ENCODE results near the gene TLR10. TPM values are rescaled to one million over a fixed set of nuclear protein-coding genes. Genes with fewer than 3 reads are reported as not detected.
"Not testable (repeated sequence)": the region's sequence is repeated elsewhere in the genome, so short reads cannot be mapped to it uniquely, and the experiment has no call there.

TLR10 gene
- total RNA-seq, 2 experiments from 2014 or later, result 0.40 to 0.53 TPM

- H3K9me3 Mint-ChIP-seq, result no peaks in the 10 kb centered on the region
- no peak for DNase-seq
- H3K27ac Mint-ChIP-seq, result no peak overlapping the region
- H3K4me3 Mint-ChIP-seq, result no peak overlapping the region
- no peaks in the 10 kb centered on the region for H3K36me3 Mint-ChIP-seq (ENCODE audit: low read depth)
- ChIA-PET CTCF (interaction anchor here (0.6 to 1.2 kb wide), 2 partner anchors 19 to 40 kb away, joined by 3 read pairs; no protein-coding TSS in a partner anchor), POLR2A (no interaction called here)
- H3K4me1 Mint-ChIP-seq, result no peaks in the 10 kb centered on the region
- H3K27me3 Mint-ChIP-seq, result peaks cover 18% of the 10 kb centered on the region
These were observed 7.5 kb downstream of the TLR10 start for GRCh38 chr4:38775326-38775725.

GRCh38 chr4:38774181-38774955 lies 8.4 kb downstream of the TLR10 start:
- no peak for DNase-seq
- Mint-ChIP-seq H3K27ac (no peak overlapping the region), H3K36me3 (ENCODE audit: low read depth) (no peaks in the 10 kb centered on the region), H3K27me3 (peaks cover 21% of the 10 kb centered on the region), H3K4me1 (no peaks in the 10 kb centered on the region), H3K9me3 (no peaks in the 10 kb centered on the region), H3K4me3 (no peak overlapping the region)
- POLR2A ChIA-PET, result no interaction called here
- CTCF ChIA-PET, result interaction anchor here (0.7 to 1.6 kb wide), 3 partner anchors 14 to 86 kb away, joined by 3 read pairs; no protein-coding TSS in a partner anchor

- CTCF ChIA-PET, result interaction anchor here (1.9 to 4.0 kb wide), 3 partner anchors 11 to 91 kb away, joined by 7 to 20 read pairs (median 12); partner anchors contain the start of gene TLR10
- not testable (repeated sequence) for H3K36me3 Mint-ChIP-seq (ENCODE audit: low read depth)
These were observed 12.5 kb downstream of the TLR10 start for GRCh38 chr4:38770281-38770680.

GRCh38 chr4:38769857-38770256 lies 12.9 kb downstream of the TLR10 start:
- H3K9me3 Mint-ChIP-seq, result no peaks in the 10 kb centered on the region
- no peaks in the 10 kb centered on the region for H3K36me3 Mint-ChIP-seq (ENCODE audit: low read depth)
- POLR2A ChIA-PET, result no interaction called here
- H3K4me3 Mint-ChIP-seq, result no peak overlapping the region
- H3K4me1 Mint-ChIP-seq, result no peaks in the 10 kb centered on the region
- DNase-seq, result no peak
- H3K27me3 Mint-ChIP-seq, result peaks cover 20% of the 10 kb centered on the region
- no peak overlapping the region for H3K27ac Mint-ChIP-seq
- CTCF ChIA-PET, result interaction anchor here (1.9 to 4.0 kb wide), 3 partner anchors 10 to 91 kb away, joined by 7 to 20 read pairs (median 12); partner anchors contain the start of gene TLR10

More at GRCh38 chr4:38770281-38770680, 12.5 kb downstream of the TLR10 start:
- H3K4me3 Mint-ChIP-seq, H3K4me1 Mint-ChIP-seq, DNase-seq, POLR2A ChIA-PET, H3K9me3 Mint-ChIP-seq, H3K27ac Mint-ChIP-seq: not testable (repeated sequence)
- peaks cover 20% of the 10 kb centered on the region for H3K27me3 Mint-ChIP-seq

GRCh38 chr4:38769441-38769840 lies 13.3 kb downstream of the TLR10 start:
- no peak for DNase-seq
- no peaks in the 10 kb centered on the region for H3K36me3 Mint-ChIP-seq (ENCODE audit: low read depth)
- no peak overlapping the region for H3K27ac Mint-ChIP-seq
- ChIA-PET CTCF (interaction anchor here (1.9 to 4.0 kb wide), 2 partner anchors 10 to 13 kb away, joined by 12 to 20 read pairs; partner anchors contain the start of gene TLR10), POLR2A (no interaction called here)
- H3K4me3 Mint-ChIP-seq, result no peak overlapping the region
- no peaks in the 10 kb centered on the region for H3K4me1 Mint-ChIP-seq
- no peaks in the 10 kb centered on the region for H3K9me3 Mint-ChIP-seq
- peaks cover 20% of the 10 kb centered on the region for H3K27me3 Mint-ChIP-seq

GRCh38 chr4:38768968-38769394 lies 13.8 kb downstream of the TLR10 start:
- H3K27me3 Mint-ChIP-seq, result peaks cover 19% of the 10 kb centered on the region
- no peak overlapping the region for H3K27ac Mint-ChIP-seq
- H3K4me1 Mint-ChIP-seq, result no peaks in the 10 kb centered on the region
- DNase-seq, result no peak
- H3K9me3 Mint-ChIP-seq, result no peaks in the 10 kb centered on the region
- ChIA-PET POLR2A (no interaction called here), CTCF (interaction anchor here (0.8 to 4.0 kb wide), 2 partner anchors 10 to 13 kb away, joined by 3 to 20 read pairs; no protein-coding TSS in a partner anchor)
- H3K4me3 Mint-ChIP-seq, result no peak overlapping the region
- H3K36me3 Mint-ChIP-seq (ENCODE audit: low read depth), result no peaks in the 10 kb centered on the region

GRCh38 chr4:38766940-38767339 lies 15.8 kb downstream of the TLR10 start:
- POLR2A ChIA-PET; H3K4me1 Mint-ChIP-seq; H3K9me3 Mint-ChIP-seq; H3K4me3 Mint-ChIP-seq; H3K27ac Mint-ChIP-seq; CTCF ChIA-PET; H3K36me3 Mint-ChIP-seq (ENCODE audit: low read depth); DNase-seq: not testable (repeated sequence)
- H3K27me3 Mint-ChIP-seq, result peaks cover 11% of the 10 kb centered on the region

- DNase-seq, result no peak
- ChIA-PET POLR2A (no interaction called here), CTCF (interaction anchor here (0.9 to 1.9 kb wide), 3 partner anchors 17 to 128 kb away, joined by 3 to 11 read pairs (median 5); partner anchors contain the start of gene TLR10)
- H3K27ac Mint-ChIP-seq, result no peak overlapping the region
- no peak overlapping the region for H3K4me3 Mint-ChIP-seq
- peaks cover 18% of the 10 kb centered on the region for H3K4me1 Mint-ChIP-seq
- no peaks in the 10 kb centered on the region for H3K9me3 Mint-ChIP-seq
- no peaks in the 10 kb centered on the region for H3K36me3 Mint-ChIP-seq (ENCODE audit: low read depth)
- peaks cover 4% of the 10 kb centered on the region for H3K27me3 Mint-ChIP-seq
These were observed 17.4 kb downstream of the TLR10 start for GRCh38 chr4:38765382-38765781.

GRCh38 chr4:38764277-38764676 lies 18.5 kb downstream of the TLR10 start:
- Mint-ChIP-seq H3K4me1 (peaks cover 20% of the 10 kb centered on the region), H3K36me3 (ENCODE audit: low read depth) (no peaks in the 10 kb centered on the region), H3K4me3 (no peak overlapping the region), H3K27me3 (no peaks in the 10 kb centered on the region), H3K9me3 (no peaks in the 10 kb centered on the region), H3K27ac (no peak overlapping the region)
- ChIA-PET CTCF (interaction anchor here (0.9 to 1.9 kb wide), 3 partner anchors 18 to 97 kb away, joined by 3 to 11 read pairs (median 5); partner anchors contain the start of gene TLR10), POLR2A (no interaction called here)
- no peak for DNase-seq

- Mint-ChIP-seq H3K27ac (no peak overlapping the region), H3K27me3 (no peaks in the 10 kb centered on the region), H3K4me1 (peaks cover 21% of the 10 kb centered on the region), H3K36me3 (ENCODE audit: low read depth) (no peaks in the 10 kb centered on the region), H3K4me3 (no peak overlapping the region), H3K9me3 (no peaks in the 10 kb centered on the region)
- ChIA-PET POLR2A (no interaction called here), CTCF (interaction anchor here (1.2 to 5.8 kb wide), 5 partner anchors 19 to 371 kb away, joined by 4 to 74 read pairs (median 27); partner anchors contain the start of genes TLR1 and TLR10)
- no peak for DNase-seq
These were observed 20.2 kb downstream of the TLR10 start for GRCh38 chr4:38762560-38762959.

- no peak overlapping the region for H3K4me3 Mint-ChIP-seq
- ChIA-PET CTCF (interaction anchor here (0.6 to 6.8 kb wide), 36 partner anchors 10 to 709 kb away, joined by 3 to 80 read pairs (median 4); partner anchors contain the start of genes FAM114A1, TLR1, TLR10 and TLR6), POLR2A (interaction anchor here (1.3 to 2.4 kb wide), 3 partner anchors 22 to 96 kb away, joined by 3 to 14 read pairs (median 8); partner anchors contain the start of genes TLR1 and TLR6)
- H3K4me1 Mint-ChIP-seq, result peaks cover 21% of the 10 kb centered on the region
- no peaks in the 10 kb centered on the region for H3K9me3 Mint-ChIP-seq
- no peaks in the 10 kb centered on the region for H3K36me3 Mint-ChIP-seq (ENCODE audit: low read depth)
- no peak for DNase-seq
- no peak overlapping the region for H3K27ac Mint-ChIP-seq
- H3K27me3 Mint-ChIP-seq, result no peaks in the 10 kb centered on the region
These were observed 23.0 kb downstream of the TLR10 start for GRCh38 chr4:38759790-38760122.

GRCh38 chr4:38759113-38759789 lies 23.5 kb downstream of the TLR10 start:
- Mint-ChIP-seq H3K9me3 (no peaks in the 10 kb centered on the region), H3K4me3 (no peak overlapping the region), H3K4me1 (peaks cover 21% of the 10 kb centered on the region), H3K27me3 (no peaks in the 10 kb centered on the region), H3K36me3 (ENCODE audit: low read depth) (no peaks in the 10 kb centered on the region), H3K27ac (no peak overlapping the region)
- ChIA-PET POLR2A (interaction anchor here (1.3 to 2.4 kb wide), 3 partner anchors 23 to 97 kb away, joined by 3 to 14 read pairs (median 8); partner anchors contain the start of genes TLR1 and TLR6), CTCF (interaction anchor here (0.6 to 6.8 kb wide), 39 partner anchors 11 to 710 kb away, joined by 3 to 80 read pairs (median 4); partner anchors contain the start of genes FAM114A1, TLR1, TLR10 and TLR6)
- DNase-seq, result peak; percentile 61
